A673 (cell line): ENCODE results near the gene SINHCAF. TPM values are rescaled to one million over a fixed set of nuclear protein-coding genes. Genes with fewer than 3 reads are reported as not detected.

Experiments
- BruUV-seq: library from RNA; stranded (reverse); fragments of 400-500 nt; replicated peaks from 2 replicates; lab custom pipeline; 2021; lab: Mats Ljungman, UMichigan
- CTCF ChIA-PET: fragments of 300-600 bp; sonication (Branson Sonifier 250); formaldehyde crosslinking; loops from one replicate; lab custom pipeline; 2022; ENCODE audit warnings: antibody characterized with exemption; lab: Charles Lee
- POLR2A ChIA-PET: fragments of 300-600 bp; sonication (Branson Sonifier 250); formaldehyde crosslinking; loops from one replicate; lab custom pipeline; 2022; ENCODE audit warnings: antibody characterized with exemption; ENCODE audit not compliant: low non-redundant PET; lab: Charles Lee
- DNase-seq: peaks from one replicate; pipeline ENCODE4 v3.0.0-alpha.2; 2015; ENCODE audit warnings: low spot score
- H3K27ac ChIP-seq: fragments of 200-600 bp; sonication (generic); 2 replicates; pipeline ENCODE4 v1.5.1; 2016; ENCODE audit warnings: mixed run types, low read depth, mild to moderate bottlenecking, mixed read lengths, antibody characterized with exemption, low read length; ENCODE audit not compliant: poor library complexity, severe bottlenecking
- H3K27me3 ChIP-seq: fragments of 200-600 bp; sonication (generic); replicated peaks from 2 replicates; pipeline ENCODE4 v1.6.1; 2017; ENCODE audit warnings: mixed run types, low read depth, mild to moderate bottlenecking, mixed read lengths, antibody characterized with exemption, low read length; ENCODE audit not compliant: insufficient read depth, poor library complexity
- H3K36me3 ChIP-seq: fragments of 200-600 bp; sonication (generic); 2 replicates; pipeline ENCODE4 v1.6.1; 2016; ENCODE audit warnings: mixed run types, mild to moderate bottlenecking, mixed read lengths, antibody characterized with exemption, low read length; ENCODE audit not compliant: insufficient read depth, poor library complexity, severe bottlenecking
- H3K4me1 ChIP-seq: fragments of 200-600 bp; sonication (generic); 2 replicates; pipeline ENCODE4 v1.6.1; 2017; ENCODE audit warnings: mixed run types, mild to moderate bottlenecking, mixed read lengths, antibody characterized with exemption, low read length; ENCODE audit not compliant: insufficient read depth, poor library complexity, severe bottlenecking
- H3K4me3 ChIP-seq: fragments of 200-600 bp; sonication (generic); 2 replicates; pipeline ENCODE4 v1.5.1; 2016; ENCODE audit warnings: low read depth, mixed run types, mild to moderate bottlenecking, mixed read lengths, low read length; ENCODE audit not compliant: poor library complexity, severe bottlenecking
- H3K9me3 ChIP-seq: fragments of 200-600 bp; sonication (generic); 2 replicates; pipeline ENCODE4 v1.6.1; 2016; ENCODE audit warnings: mixed run types, low read depth, mild to moderate bottlenecking, mixed read lengths, antibody characterized with exemption, low read length; ENCODE audit not compliant: poor library complexity, severe bottlenecking
- CTCF ChIP-seq: fragments of 300-800, 200-600 bp; sonication (generic); conservative IDR thresholded peaks from 2 replicates; pipeline ENCODE4 v1.5.1; 2017; ENCODE audit warnings: low read depth, mild to moderate bottlenecking, antibody characterized with exemption, low read length, moderate library complexity, mixed read lengths
- EZH2 ChIP-seq: fragments of 200-600 bp; sonication (generic); IDR thresholded peaks from 2 replicates; pipeline ENCODE4 v1.6.1; 2017; ENCODE audit warnings: borderline replicate concordance, low read depth, mild to moderate bottlenecking, mixed read lengths, antibody characterized with exemption, low read length; ENCODE audit not compliant: poor library complexity, severe bottlenecking
- intact Hi-C: fragments of 100-400 bp; cut with micrococcal nuclease; formaldehyde crosslinking; loops from one replicate; pipeline ENCODE4 v1.10.0; 2022; ENCODE audit not compliant: unreplicated experiment
- total RNA-seq: library from RNA; stranded (reverse); gene quantifications from 2 replicates; pipeline ENCODE4 v1.2.3, GENCODE V29; 2021

The SINHCAF gene
- total RNA-seq, 1 experiment from 2014 or later = 137 TPM

GRCh38 chr12:31280183-31280582 lies 45.8 kb downstream of the SINHCAF start:
- TF ChIP-seq EZH2 = no peak
- no peak for TF ChIP-seq CTCF
- Histone ChIP-seq H3K4me3 (no peak overlapping the region), H3K9me3 (no peaks in the 10 kb centered on the region), H3K27ac (no peak overlapping the region), H3K4me1 (no peaks in the 10 kb centered on the region), H3K27me3 (no peaks in the 10 kb centered on the region), H3K36me3 (peaks cover 35% of the 10 kb centered on the region)
- no peak for DNase-seq
- ChIA-PET POLR2A (no interaction called here), CTCF (no interaction called here)
- intact Hi-C loops = no loop called here
- no TSS peak for BruUV-seq

- Histone ChIP-seq H3K9me3 (no peaks in the 10 kb centered on the region), H3K4me1 (no peaks in the 10 kb centered on the region), H3K27ac (no peak overlapping the region), H3K4me3 (no peak overlapping the region), H3K36me3 (peaks cover 28% of the 10 kb centered on the region), H3K27me3 (no peaks in the 10 kb centered on the region)
- intact Hi-C loops = no loop called here
- no peak for DNase-seq
- no TSS peak for BruUV-seq
- no peak for TF ChIP-seq EZH2
- TF ChIP-seq CTCF = no peak
- ChIA-PET CTCF (no interaction called here), POLR2A (no interaction called here)
These were observed 46.5 kb downstream of the SINHCAF start for GRCh38 chr12:31279390-31279924.

GRCh38 chr12:31278832-31279231 lies 47.1 kb downstream of the SINHCAF start:
- Histone ChIP-seq H3K36me3 (peaks cover 21% of the 10 kb centered on the region), H3K27me3 (no peaks in the 10 kb centered on the region), H3K27ac (no peak overlapping the region), H3K9me3 (no peaks in the 10 kb centered on the region), H3K4me3 (no peak overlapping the region), H3K4me1 (no peaks in the 10 kb centered on the region)
- BruUV-seq = no TSS peak
- intact Hi-C loops = no loop called here
- ChIA-PET CTCF (no interaction called here), POLR2A (no interaction called here)
- no peak for TF ChIP-seq EZH2
- TF ChIP-seq CTCF = no peak
- no peak for DNase-seq
